Spinal cord (tissue), 10 donors: ENCODE data around the gene SNRPA1. TPM values are rescaled to one million over a fixed set of nuclear protein-coding genes. Genes with fewer than 3 reads are reported as not detected.

Experiments
- DNase-seq, 6 donors: peaks; one replicate each; pipeline versions ENCODE4 v3.0.0 to v3.0.0-alpha.2; 2013 to 2015; ENCODE audit warnings: low spot score in 6 of 6, low read depth in 4 of 6
- H3K27ac ChIP-seq: one replicate; pipeline ENCODE4 v1.5.1; 2013; ENCODE audit warnings: low read depth, low read length, control low read depth
- H3K27me3 ChIP-seq: one replicate; pipeline ENCODE4 v1.6.1; 2013; ENCODE audit warnings: low read length; ENCODE audit not compliant: control insufficient read depth, insufficient read depth
- H3K36me3 ChIP-seq: one replicate; pipeline ENCODE4 v1.6.1; 2013; ENCODE audit warnings: low read length; ENCODE audit not compliant: control insufficient read depth, insufficient read depth
- H3K4me1 ChIP-seq: one replicate; pipeline ENCODE4 v1.6.1; 2013; ENCODE audit warnings: low read length; ENCODE audit not compliant: control insufficient read depth, insufficient read depth
- H3K4me3 ChIP-seq: one replicate; pipeline ENCODE4 v1.5.1; 2013; ENCODE audit warnings: low read depth, low read length, control low read depth
- H3K9me3 ChIP-seq: one replicate; pipeline ENCODE4 v1.6.1; 2013; ENCODE audit warnings: low read length; ENCODE audit not compliant: control insufficient read depth, insufficient read depth
- WGBS: methylation state at CpG from one replicate; pipeline ENCODE4 v1.1.5; 2013; ENCODE audit warnings: missing lambda C conversion rate; ENCODE audit not compliant: insufficient coverage; 5-methylcytosine and 5-hydroxymethylcytosine counted together
- polyA plus RNA-seq, 2 donors: library from polyadenylated mRNA; unstranded; fragments of 120-200 nt; gene quantifications; one replicate each; pipeline ENCODE4 v1.2.1, GENCODE V29; 2013; ENCODE audit not compliant: insufficient read length in 2 of 2
- total RNA-seq, 2 donors: library from RNA; depleted of rRNA in 1 of 2; stranded (reverse); fragments of 120-200 nt in 1 of 2; fragments of >200 nt in 1 of 2; gene quantifications; one replicate each; pipeline versions ENCODE4 v1.2.3 to v1.2.4, GENCODE V29; 2013 to 2014
- donor health status: healthy.

The SNRPA1 gene
- total and polyA plus RNA-seq, 4 donors: 23.6 to 53.9 (median 37.1) TPM

DNA sequence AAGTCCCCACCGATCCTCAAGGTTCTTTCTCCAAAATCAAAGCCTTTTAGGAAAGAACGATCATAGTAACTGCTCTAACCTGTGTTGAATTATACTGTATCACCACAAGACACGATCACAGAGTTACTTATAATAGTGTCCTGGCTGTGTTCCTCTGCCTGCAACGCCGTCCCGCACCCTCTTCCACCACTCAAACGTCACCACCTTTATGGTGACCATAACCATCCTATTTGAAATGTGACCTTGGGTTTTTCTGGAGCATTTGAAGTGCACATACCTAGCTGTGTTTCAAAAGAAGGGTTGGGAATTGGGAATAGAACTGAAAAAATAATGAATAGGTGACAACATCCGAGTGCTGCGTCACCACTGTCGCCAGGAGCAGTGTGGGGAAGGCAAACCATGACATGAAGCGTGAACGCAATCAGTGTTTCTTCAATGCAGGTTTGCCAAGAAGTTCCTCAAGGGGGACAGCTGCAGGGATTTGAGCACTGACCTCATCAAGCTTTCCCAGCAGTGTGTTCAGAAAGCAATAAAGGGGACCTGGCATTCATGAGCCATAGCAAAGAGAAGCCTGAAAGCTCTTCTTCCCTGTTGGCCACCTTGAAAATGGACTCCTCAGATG, 17.0 kb downstream of the SNRPA1 start:
- 76% methylated on average over 6 of the region's 12 CpGs for WGBS
- peaks cover 27% of the 10 kb centered on the region for H3K36me3 ChIP-seq

DNA sequence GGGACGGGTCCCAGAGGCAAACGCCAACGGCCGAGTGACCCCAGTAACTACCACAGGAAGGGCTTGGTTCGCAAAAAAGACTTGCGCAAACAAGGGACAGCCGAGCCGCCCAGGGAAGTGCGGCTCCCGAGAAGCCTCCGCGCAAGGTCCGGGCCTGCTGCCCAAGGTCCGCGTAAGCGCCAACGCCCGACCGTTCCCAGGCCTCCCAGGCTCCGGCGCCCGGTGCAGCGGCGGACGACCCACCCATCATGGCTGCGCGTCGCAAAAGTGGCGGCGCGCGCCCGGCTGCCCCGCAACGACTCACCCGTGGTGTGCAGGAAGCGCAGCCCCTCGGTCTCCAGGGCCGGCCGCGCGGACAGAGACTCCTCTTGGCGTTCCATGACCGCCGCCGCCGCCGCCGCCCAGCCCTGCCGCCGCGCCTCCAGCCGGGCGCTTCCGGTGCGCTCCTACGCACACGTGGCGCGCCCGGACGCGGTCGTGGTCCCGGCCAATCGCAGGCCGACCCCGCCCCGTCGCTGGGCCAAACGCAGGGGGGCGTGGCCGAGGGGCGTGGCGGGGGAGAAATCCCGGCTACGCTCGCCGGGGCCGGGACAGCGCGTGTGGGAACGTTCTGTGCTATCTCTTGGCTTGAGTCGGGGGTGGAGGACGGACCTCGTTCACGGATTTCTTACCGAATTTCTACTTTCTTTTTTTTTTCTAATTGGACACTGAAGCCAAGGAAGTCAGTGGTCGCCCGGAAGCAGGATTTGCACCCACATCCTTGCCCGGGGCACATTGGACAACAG, 17.8 kb downstream of the SNRPA1 start, which contains the start of gene SELENOS:
Gene SELENOS, minus strand, starts transcription at position 448 of the 785 bp plus-strand sequence. Its CDS starts 68 bp downstream, at position 380.
- Histone ChIP-seq H3K4me3 (peak within 1 kb of the TSS; percentile 87), H3K27me3 (no peaks in the 10 kb centered on the region), H3K9me3 (no peaks in the 10 kb centered on the region), H3K36me3 (peaks cover 33% of the 10 kb centered on the region), H3K4me1 (peaks cover 17% of the 10 kb centered on the region), H3K27ac (peak within 1 kb of the TSS; percentile 84)
- under 1% methylated on average over 91 of the region's 91 CpGs for WGBS
- DNase-seq: peak in 5 of 6 donors; percentile 79 to 97 (median 87)

More for the DNA sequence above, 17.0 kb downstream of the SNRPA1 start:
- Histone ChIP-seq H3K27ac (peak overlapping the region; percentile 10), H3K4me1 (peaks cover 17% of the 10 kb centered on the region), H3K4me3 (peak overlapping the region; percentile 46), H3K9me3 (no peaks in the 10 kb centered on the region), H3K27me3 (no peaks in the 10 kb centered on the region)
- no peak for DNase-seq

DNA sequence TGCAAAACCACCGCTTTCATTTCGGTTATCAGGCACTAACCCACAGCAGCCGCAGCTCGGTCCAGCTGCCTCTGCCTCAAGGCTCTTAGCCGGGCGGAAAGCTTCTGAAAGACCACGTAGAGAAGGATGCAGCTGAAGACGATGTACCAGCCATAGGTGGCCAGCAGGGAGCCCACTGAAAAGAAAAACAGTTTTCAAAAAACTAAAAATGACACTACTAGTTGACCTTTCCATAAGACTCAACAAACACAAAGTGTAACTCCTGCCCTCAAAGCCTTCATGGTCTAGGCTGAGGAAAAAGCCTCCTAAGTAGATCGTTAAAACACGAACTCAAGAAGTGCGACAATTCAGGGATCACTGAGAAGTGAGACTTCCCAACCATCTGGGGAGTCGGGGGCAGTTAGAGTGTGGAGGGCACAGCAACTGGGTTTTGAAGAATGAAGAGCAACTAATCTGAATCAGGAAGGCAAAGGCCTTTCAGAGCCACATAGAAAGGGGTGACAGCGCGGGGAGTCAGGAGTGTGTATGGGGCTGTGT, 18.5 kb downstream of the SNRPA1 start:
- DNase-seq: no peak
- Histone ChIP-seq H3K4me3 (peak overlapping the region; percentile 87), H3K4me1 (peaks cover 17% of the 10 kb centered on the region), H3K27ac (peak overlapping the region; percentile 84), H3K9me3 (no peaks in the 10 kb centered on the region), H3K27me3 (no peaks in the 10 kb centered on the region), H3K36me3 (peaks cover 37% of the 10 kb centered on the region)
- WGBS: 11% methylated on average over 13 of the region's 14 CpGs

DNA sequence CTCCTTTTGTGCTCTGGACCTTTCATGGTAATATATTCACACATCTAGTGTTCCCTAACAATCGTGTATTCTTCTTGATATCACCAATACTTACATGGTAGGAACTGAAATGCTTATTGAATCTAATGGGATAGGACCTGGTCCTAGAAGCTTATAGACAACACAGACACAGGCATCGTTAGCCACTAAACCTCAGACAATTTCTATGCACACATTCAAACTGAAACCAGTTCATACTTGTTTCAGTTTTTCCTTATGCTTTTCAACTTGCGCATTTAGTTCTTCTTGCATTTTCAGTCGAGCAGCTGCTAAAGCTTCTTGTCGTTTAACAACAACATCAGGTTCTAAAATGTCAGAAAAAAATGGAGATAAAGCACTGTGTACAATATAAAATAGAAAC, 20.0 kb downstream of the SNRPA1 start:
- peaks cover 39% of the 10 kb centered on the region for H3K36me3 ChIP-seq
- no peak for DNase-seq
- no peak overlapping the region for H3K27ac ChIP-seq
- peaks cover 17% of the 10 kb centered on the region for H3K4me1 ChIP-seq
- no peaks in the 10 kb centered on the region for H3K27me3 ChIP-seq
- H3K4me3 ChIP-seq: no peak overlapping the region
- 100% methylated on average over 2 of the region's 5 CpGs for WGBS
- no peaks in the 10 kb centered on the region for H3K9me3 ChIP-seq

DNA sequence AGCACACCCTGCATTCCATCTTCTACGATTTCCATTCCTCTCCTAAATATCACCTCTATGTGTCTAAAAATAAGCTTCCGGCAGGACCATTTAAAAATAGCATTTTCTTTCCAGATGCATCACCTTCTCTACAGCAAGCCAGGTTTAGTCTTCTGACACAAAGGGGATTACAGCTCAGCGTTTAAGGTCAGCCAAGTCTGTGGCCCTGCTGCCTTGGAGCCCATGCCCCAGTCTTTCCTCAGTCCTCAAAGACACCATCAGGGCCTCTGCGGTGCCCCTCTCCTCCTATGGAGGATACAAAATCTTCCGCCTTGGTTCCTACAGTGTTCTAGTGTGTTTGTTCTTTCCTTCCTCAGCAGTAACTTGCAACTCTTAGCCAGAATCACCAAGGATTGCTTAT, 21.5 kb downstream of the SNRPA1 start:
- no peak for DNase-seq
- Histone ChIP-seq H3K27ac (no peak overlapping the region), H3K4me3 (no peak overlapping the region), H3K36me3 (peaks cover 48% of the 10 kb centered on the region), H3K4me1 (peaks cover 17% of the 10 kb centered on the region), H3K9me3 (no peaks in the 10 kb centered on the region), H3K27me3 (no peaks in the 10 kb centered on the region)
- WGBS: 88% methylated on average over 5 of the region's 5 CpGs

DNA sequence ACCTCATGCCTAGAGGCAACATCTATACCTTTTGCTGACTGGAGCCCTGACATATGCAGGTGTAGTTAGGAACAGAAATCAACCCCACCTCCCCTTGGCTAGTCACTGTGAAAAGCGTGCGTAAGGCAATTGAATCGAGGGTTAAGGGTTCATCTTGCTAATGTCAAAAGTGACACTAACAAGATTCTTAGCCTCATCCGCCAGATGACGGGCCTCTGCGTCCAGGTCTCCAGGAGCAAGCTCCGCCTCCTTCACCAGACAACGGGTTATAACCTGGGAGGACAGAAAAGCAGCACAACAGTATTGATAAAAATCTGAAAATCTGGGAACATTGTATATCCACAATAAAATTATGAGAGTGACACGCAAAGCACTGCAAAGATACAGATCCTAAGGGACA, 22.5 kb downstream of the SNRPA1 start:
- Histone ChIP-seq H3K4me3 (no peak overlapping the region), H3K36me3 (peaks cover 48% of the 10 kb centered on the region), H3K27ac (no peak overlapping the region), H3K4me1 (peaks cover 12% of the 10 kb centered on the region), H3K27me3 (no peaks in the 10 kb centered on the region), H3K9me3 (no peaks in the 10 kb centered on the region)
- DNase-seq: no peak
- 95% methylated on average over 3 of the region's 9 CpGs for WGBS

DNA sequence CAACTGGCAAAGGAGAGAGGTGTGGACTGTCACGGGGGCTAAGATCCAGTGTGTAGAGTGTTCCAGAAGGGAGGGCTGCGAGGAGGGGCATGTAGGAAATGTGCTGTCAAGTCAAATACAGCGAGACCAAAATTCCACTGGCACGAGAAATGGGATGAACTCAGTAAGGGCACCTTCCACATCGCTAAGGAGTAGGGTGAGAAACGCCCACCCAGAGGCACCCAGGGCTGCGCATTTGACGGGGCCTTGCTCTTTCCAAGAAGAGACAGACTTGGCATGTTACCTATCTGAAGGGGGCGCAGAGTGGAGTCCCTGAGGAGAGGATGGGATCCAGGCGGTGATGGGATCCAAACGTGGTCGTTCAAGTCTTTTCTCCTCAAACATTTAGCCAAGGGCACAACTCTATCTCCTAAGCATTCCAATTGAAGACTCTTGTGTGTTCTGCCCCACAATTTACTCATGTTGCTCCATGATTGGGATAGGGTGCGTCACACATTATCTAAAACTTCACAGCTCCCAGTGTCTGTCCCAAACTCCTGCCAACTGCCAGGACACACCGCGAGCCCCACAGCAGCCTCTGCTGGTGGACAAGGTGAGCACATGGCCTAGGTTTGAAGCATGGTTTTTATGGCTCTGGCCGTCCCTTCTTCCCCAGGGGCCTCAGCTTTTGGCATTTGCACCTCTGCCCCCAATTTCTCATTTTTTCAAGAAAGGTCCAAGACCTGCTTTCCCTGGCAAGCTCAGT, 25.4 kb downstream of the SNRPA1 start:
- Histone ChIP-seq H3K4me1 (no peaks in the 10 kb centered on the region), H3K4me3 (no peak overlapping the region), H3K27ac (no peak overlapping the region), H3K36me3 (peaks cover 51% of the 10 kb centered on the region), H3K27me3 (no peaks in the 10 kb centered on the region), H3K9me3 (no peaks in the 10 kb centered on the region)
- DNase-seq: no peak
- 86% methylated on average over 14 of the region's 16 CpGs for WGBS

DNA sequence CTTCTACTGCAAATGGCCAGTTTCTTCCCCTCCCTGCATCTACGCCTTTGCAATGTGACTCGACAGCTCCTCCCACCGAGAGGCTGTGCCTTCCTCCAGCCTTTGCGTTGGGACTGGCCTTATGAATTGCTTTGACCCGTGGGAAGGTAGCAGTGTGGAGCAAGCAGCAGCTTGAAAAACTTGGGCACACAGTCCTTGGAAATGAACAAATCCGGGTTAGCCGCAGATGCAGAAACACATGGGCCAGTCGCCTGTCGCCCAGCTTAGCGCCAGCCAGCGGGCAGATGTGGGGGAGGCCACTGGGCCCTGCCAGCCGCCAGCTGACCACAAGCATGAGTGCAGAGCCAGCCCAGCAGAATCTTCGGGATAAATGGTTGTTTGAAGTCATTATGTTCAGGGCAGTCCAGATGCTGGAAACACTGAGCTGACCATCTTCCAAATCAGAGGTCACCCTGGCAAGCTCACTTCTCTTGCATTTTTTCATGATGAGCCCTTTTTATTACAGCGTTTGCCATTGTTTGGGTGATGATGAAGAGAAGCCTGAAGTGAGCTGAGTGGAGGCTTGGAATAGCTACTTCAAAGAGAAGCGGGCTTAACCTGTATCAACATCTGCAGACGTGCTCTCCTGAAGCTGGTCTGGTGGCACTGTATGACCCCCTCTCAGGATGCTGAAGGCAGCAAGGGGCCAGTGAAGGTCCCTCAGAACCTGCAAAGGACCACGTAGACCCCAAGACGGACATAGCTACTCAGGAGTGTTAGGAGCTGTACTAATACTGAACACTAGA, 27.5 kb downstream of the SNRPA1 start:
- H3K27ac ChIP-seq: no peak overlapping the region
- 71% methylated on average over 18 of the region's 18 CpGs for WGBS
- H3K27me3 ChIP-seq: no peaks in the 10 kb centered on the region

DNA sequence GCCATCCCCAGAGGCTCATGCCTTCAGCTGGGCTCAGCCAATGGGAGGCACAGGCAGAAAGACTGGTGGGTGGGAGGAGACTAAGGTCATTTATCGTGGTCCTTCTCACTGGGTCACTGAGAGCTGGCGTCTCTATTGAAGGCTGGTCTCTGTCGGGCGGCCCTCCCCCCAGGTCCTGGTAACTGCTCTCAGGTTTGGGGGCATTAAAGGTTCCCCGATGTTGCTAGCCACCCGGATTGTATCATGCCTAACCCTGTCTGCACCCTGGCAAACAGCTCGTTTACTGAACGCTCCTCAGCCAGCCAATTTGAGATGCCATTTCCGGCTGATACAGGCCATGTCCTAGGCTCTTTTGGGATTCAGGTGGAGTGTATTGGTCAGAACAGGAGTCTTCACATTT, 28.3 kb downstream of the SNRPA1 start:
- no peak overlapping the region for H3K27ac ChIP-seq
- no peaks in the 10 kb centered on the region for H3K4me1 ChIP-seq
- H3K27me3 ChIP-seq: no peaks in the 10 kb centered on the region
- peaks cover 28% of the 10 kb centered on the region for H3K36me3 ChIP-seq
- no peaks in the 10 kb centered on the region for H3K9me3 ChIP-seq
- WGBS: 62% methylated on average over 9 of the region's 9 CpGs
- DNase-seq: no peak
- no peak overlapping the region for H3K4me3 ChIP-seq

More for the DNA sequence above, 27.5 kb downstream of the SNRPA1 start:
- Histone ChIP-seq H3K4me3 (no peak overlapping the region), H3K36me3 (peaks cover 31% of the 10 kb centered on the region), H3K9me3 (no peaks in the 10 kb centered on the region), H3K4me1 (no peaks in the 10 kb centered on the region)
- DNase-seq: no peak
